Measurements from ENCODE around the gene CHD6. TPM values are rescaled to one million over a fixed set of nuclear protein-coding genes. Genes with fewer than 3 reads are reported as not detected.

CHD6 gene
- total RNA-seq, 1 donor from 2014 or later: 114 TPM

- H3K27ac Mint-ChIP-seq: peak overlapping the region; percentile 80
- no peak for TF ChIP-seq CTCF (IDR thresholded peaks at IDR 0.05; ENCODE audit: unreplicated experiment)
- no peak for DNase-seq (ENCODE audit: low spot score, unreplicated experiment)
- no peaks in the 10 kb centered on the region for H3K27me3 Mint-ChIP-seq
- no peaks in the 10 kb centered on the region for H3K9me3 Mint-ChIP-seq (ENCODE audit: low read depth)
- H3K36me3 Mint-ChIP-seq (ENCODE audit: insufficient read depth): peaks cover 23% of the 10 kb centered on the region
- no peak overlapping the region for H3K4me3 Mint-ChIP-seq (ENCODE audit: low read depth)
- peaks cover 32% of the 10 kb centered on the region for H3K4me1 Mint-ChIP-seq (ENCODE audit: low read depth)
These were observed 105.6 kb downstream of the CHD6 start for GRCh38 chr20:41512624-41513023.

- H3K36me3 Mint-ChIP-seq (ENCODE audit: insufficient read depth): peaks cover 24% of the 10 kb centered on the region
- peaks cover 28% of the 10 kb centered on the region for H3K4me1 Mint-ChIP-seq (ENCODE audit: low read depth)
- H3K9me3 Mint-ChIP-seq (ENCODE audit: low read depth): peaks cover 4% of the 10 kb centered on the region
- no peak overlapping the region for H3K4me3 Mint-ChIP-seq (ENCODE audit: low read depth)
- H3K27me3 Mint-ChIP-seq: no peaks in the 10 kb centered on the region
- DNase-seq (ENCODE audit: low spot score, unreplicated experiment): no peak
- H3K27ac Mint-ChIP-seq: peak overlapping the region; percentile 59
- no peak for TF ChIP-seq CTCF (IDR thresholded peaks at IDR 0.05; ENCODE audit: unreplicated experiment)
These were observed 107.2 kb downstream of the CHD6 start for GRCh38 chr20:41510847-41511450.

- Mint-ChIP-seq H3K4me3 (ENCODE audit: low read depth) (no peak overlapping the region), H3K9me3 (ENCODE audit: low read depth) (peaks cover 9% of the 10 kb centered on the region), H3K36me3 (ENCODE audit: insufficient read depth) (peaks cover 28% of the 10 kb centered on the region), H3K27me3 (no peaks in the 10 kb centered on the region), H3K27ac (no peak overlapping the region), H3K4me1 (ENCODE audit: low read depth) (peaks cover 28% of the 10 kb centered on the region)
- DNase-seq (ENCODE audit: low spot score, unreplicated experiment): no peak
- TF ChIP-seq CTCF (IDR thresholded peaks at IDR 0.05; ENCODE audit: unreplicated experiment): no peak
These were observed 108.0 kb downstream of the CHD6 start for GRCh38 chr20:41510224-41510623.

- TF ChIP-seq CTCF (IDR thresholded peaks at IDR 0.05; ENCODE audit: unreplicated experiment): no peak
- Mint-ChIP-seq H3K9me3 (ENCODE audit: low read depth) (peaks cover 9% of the 10 kb centered on the region), H3K4me3 (ENCODE audit: low read depth) (no peak overlapping the region), H3K27me3 (no peaks in the 10 kb centered on the region), H3K4me1 (ENCODE audit: low read depth) (peaks cover 28% of the 10 kb centered on the region), H3K27ac (peak overlapping the region; percentile 17), H3K36me3 (ENCODE audit: insufficient read depth) (peaks cover 26% of the 10 kb centered on the region)
- DNase-seq (ENCODE audit: low spot score, unreplicated experiment): no peak
These were observed 108.6 kb downstream of the CHD6 start for GRCh38 chr20:41509316-41510200.

- peak overlapping the region; percentile 82 for H3K27ac Mint-ChIP-seq
These were observed 109.8 kb downstream of the CHD6 start for GRCh38 chr20:41508335-41508734.

More at GRCh38 chr20:41508335-41508734, 109.8 kb downstream of the CHD6 start:
- H3K4me1 Mint-ChIP-seq (ENCODE audit: low read depth): peaks cover 28% of the 10 kb centered on the region
- no peaks in the 10 kb centered on the region for H3K27me3 Mint-ChIP-seq
- H3K4me3 Mint-ChIP-seq (ENCODE audit: low read depth): no peak overlapping the region
- H3K36me3 Mint-ChIP-seq (ENCODE audit: insufficient read depth): peaks cover 25% of the 10 kb centered on the region
- TF ChIP-seq CTCF (IDR thresholded peaks at IDR 0.05; ENCODE audit: unreplicated experiment): no peak
- H3K9me3 Mint-ChIP-seq (ENCODE audit: low read depth): peaks cover 12% of the 10 kb centered on the region
- DNase-seq (ENCODE audit: low spot score, unreplicated experiment): no peak
